HG02852 (cell line): ENCODE data around the gene MAN1C1.

Source experiments
- ATAC-seq: cut with Tn5 transposase; IDR thresholded peaks from one replicate; pipeline ENCODE4 v1.9.1; 2021; ENCODE audit warnings: mild to moderate bottlenecking, moderate library complexity; ENCODE audit not compliant: unreplicated experiment

The MAN1C1 gene

GRCh38 chr1:25711555-25712298 lies 95.1 kb downstream of the MAN1C1 start:
- no peak for ATAC-seq

GRCh38 chr1:25712299-25712970 lies 95.8 kb downstream of the MAN1C1 start:
- ATAC-seq = no peak

GRCh38 chr1:25713961-25714360 lies 97.4 kb downstream of the MAN1C1 start:
- ATAC-seq = no peak

- ATAC-seq = no peak
These were observed 97.9 kb downstream of the MAN1C1 start for GRCh38 chr1:25714372-25714931.

GRCh38 chr1:25715888-25716287 lies 99.3 kb downstream of the MAN1C1 start:
- no peak for ATAC-seq

GRCh38 chr1:25716320-25716719 lies 99.7 kb downstream of the MAN1C1 start:
- no peak for ATAC-seq

GRCh38 chr1:25718732-25719131 lies 102.1 kb downstream of the MAN1C1 start:
- ATAC-seq = no peak

- ATAC-seq = no peak
These were observed 104.0 kb downstream of the MAN1C1 start for GRCh38 chr1:25720624-25721023.

- no peak for ATAC-seq
These were observed 106.8 kb downstream of the MAN1C1 start for GRCh38 chr1:25723250-25723880.

- no peak for ATAC-seq
These were observed 107.6 kb downstream of the MAN1C1 start for GRCh38 chr1:25724201-25724600.

GRCh38 chr1:25724966-25725365 lies 108.4 kb downstream of the MAN1C1 start:
- no peak for ATAC-seq

- ATAC-seq = no peak
These were observed 108.9 kb downstream of the MAN1C1 start for GRCh38 chr1:25725482-25725881.

- ATAC-seq = no peak
These were observed 110.5 kb downstream of the MAN1C1 start for GRCh38 chr1:25727088-25727487.

- ATAC-seq = no peak
These were observed 111.2 kb downstream of the MAN1C1 start for GRCh38 chr1:25727635-25728286.

GRCh38 chr1:25728301-25728935 lies 111.8 kb downstream of the MAN1C1 start:
- no peak for ATAC-seq

- no peak for ATAC-seq
These were observed 112.5 kb downstream of the MAN1C1 start for GRCh38 chr1:25729045-25729444.

GRCh38 chr1:25729790-25730644 lies 113.4 kb downstream of the MAN1C1 start:
- no peak for ATAC-seq

GRCh38 chr1:25731148-25731547 lies 114.6 kb downstream of the MAN1C1 start:
- no peak for ATAC-seq

GRCh38 chr1:25731626-25732370 lies 115.2 kb downstream of the MAN1C1 start:
- ATAC-seq = no peak
